ENCODE measurements around the gene PITPNM3.

The PITPNM3 gene

DNA sequence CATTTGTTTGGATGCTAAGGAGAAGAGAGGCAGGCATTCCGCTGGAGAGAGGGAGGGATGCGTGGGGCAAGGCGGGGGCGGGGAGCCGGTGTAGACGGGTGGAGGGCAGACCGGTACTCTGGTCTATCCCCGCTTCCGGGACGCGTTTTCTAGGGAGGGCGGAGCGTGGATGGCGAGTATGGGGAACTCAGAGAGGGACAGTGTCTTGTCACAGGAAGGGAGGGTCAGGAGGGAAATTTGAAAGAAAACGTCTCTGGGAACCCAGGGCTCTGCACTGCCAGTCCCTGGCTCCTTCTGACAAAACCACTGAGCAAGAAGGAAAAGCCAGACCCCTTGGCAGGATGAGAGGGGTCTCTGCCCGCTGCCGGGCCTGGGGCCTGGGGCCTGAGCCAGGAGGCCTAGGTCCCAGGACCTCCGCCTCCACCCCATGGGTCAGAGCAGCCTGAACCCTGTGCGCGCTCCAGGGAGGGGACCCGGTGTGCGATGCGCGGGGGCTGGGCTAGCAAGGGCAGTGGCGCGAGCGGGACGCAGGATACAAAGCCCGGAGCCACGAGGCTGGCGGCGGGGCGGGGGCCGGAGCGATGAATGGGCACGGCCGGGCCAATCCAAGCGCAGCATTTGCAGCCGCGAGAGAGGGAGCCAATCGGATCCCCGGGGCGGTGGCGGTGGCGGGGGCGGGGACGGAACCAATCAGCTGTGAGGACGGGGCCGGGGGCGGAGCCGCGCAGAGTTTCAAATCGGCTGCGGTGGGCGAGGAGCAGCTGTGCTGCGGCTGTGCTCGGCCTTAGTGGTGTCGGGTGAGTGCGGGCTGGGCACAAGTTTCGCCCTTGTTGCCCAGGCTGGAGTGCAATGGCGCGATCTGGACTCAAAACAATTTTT is 112.4 kb downstream of the PITPNM3 start, which contains the start of gene PIMREG:
TSS of gene PIMREG (plus strand) at position 764 of the 879 bp plus-strand sequence. CDS start 656 bp downstream, outside the sequence.
- peak; percentile 97 for DNase-seq (ENCODE audit: low spot score)
- in situ Hi-C loops (cut with MboI; ENCODE audit: low sequenced_read_pairs, unreplicated experiment) = no loop called here
- TF ChIP-seq, protein P1, sequence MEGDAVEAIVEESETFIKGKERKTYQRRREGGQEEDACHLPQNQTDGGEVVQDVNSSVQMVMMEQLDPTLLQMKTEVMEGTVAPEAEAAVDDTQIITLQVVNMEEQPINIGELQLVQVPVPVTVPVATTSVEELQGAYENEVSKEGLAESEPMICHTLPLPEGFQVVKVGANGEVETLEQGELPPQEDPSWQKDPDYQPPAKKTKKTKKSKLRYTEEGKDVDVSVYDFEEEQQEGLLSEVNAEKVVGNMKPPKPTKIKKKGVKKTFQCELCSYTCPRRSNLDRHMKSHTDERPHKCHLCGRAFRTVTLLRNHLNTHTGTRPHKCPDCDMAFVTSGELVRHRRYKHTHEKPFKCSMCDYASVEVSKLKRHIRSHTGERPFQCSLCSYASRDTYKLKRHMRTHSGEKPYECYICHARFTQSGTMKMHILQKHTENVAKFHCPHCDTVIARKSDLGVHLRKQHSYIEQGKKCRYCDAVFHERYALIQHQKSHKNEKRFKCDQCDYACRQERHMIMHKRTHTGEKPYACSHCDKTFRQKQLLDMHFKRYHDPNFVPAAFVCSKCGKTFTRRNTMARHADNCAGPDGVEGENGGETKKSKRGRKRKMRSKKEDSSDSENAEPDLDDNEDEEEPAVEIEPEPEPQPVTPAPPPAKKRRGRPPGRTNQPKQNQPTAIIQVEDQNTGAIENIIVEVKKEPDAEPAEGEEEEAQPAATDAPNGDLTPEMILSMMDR (IDR thresholded peaks at IDR 0.05; ENCODE audit: borderline replicate concordance, control extremely low read depth, extremely low read depth, insufficient read depth, missing control alignments) = no peak

DNA sequence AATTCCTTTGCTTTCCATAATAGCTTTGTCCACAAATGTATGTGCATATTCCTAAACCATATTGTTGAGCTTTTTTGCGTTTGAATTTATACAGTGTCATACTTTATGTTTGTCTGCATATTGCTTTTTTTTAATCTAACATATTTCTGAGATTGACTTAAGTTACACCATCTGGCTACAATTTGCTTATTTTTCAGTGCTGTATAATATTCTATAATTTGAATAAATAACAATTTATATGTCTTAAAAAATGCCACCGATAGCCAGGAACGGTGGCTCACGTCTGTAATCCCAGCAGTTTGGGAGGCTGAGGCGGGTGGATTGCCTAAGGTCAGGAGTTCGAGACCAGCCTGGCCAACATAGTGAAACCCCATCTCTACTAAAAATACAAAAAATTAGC is 113.6 kb downstream of the PITPNM3 start:
- in situ Hi-C loops (cut with MboI; ENCODE audit: low sequenced_read_pairs, unreplicated experiment) = no loop called here
- TF ChIP-seq, protein P1 (IDR thresholded peaks at IDR 0.05; ENCODE audit: borderline replicate concordance, control extremely low read depth, extremely low read depth, insufficient read depth, missing control alignments) = no peak

DNA sequence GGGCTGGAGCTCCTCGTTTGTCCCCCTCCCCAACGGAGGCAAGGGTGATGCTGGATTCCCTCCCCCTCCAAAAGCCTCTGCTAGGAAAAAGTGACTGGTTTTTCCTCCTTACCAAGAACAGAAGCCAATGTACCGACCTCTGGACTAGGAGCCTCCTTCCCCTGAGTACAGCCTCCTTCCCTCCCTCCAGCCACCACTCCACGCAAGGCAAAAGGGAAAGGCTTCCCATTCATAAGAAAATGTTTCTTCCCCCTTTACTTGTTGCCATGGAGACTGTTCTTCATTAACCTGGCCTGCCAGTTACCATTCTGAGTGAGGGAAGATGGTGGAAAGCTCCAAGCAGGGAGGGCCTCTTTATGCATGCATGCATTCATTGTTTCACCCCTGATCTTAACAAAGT is 116.4 kb downstream of the PITPNM3 start:
- DNase-seq (ENCODE audit: low spot score) = no peak
- in situ Hi-C loops (cut with MboI; ENCODE audit: low sequenced_read_pairs, unreplicated experiment) = no loop called here
- TF ChIP-seq, protein P1 (IDR thresholded peaks at IDR 0.05; ENCODE audit: borderline replicate concordance, control extremely low read depth, extremely low read depth, insufficient read depth, missing control alignments) = no peak

More for the DNA sequence above, 113.6 kb downstream of the PITPNM3 start:
- no peak for DNase-seq (ENCODE audit: low spot score)

DNA sequence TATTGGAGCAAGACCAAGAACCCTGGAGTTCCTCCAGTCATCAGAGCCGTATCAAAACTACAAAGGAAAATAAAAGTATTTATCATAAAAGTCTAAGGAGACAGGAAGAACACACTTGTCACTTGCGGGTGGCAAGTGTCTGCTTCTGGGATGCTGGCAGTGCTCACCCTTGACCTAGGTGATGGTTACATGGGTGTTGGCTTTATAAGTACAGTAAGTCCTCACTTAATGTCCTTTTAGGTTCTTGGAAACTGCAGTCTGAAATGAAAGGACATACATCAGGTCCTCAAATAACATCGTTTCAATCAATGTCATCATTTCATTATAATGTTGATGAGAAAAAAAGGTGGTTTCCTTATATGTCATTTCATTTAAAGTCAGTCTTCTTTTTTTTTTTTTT is 118.4 kb downstream of the PITPNM3 start:
- TF ChIP-seq, protein P1 (IDR thresholded peaks at IDR 0.05; ENCODE audit: borderline replicate concordance, control extremely low read depth, extremely low read depth, insufficient read depth, missing control alignments) = no peak
- DNase-seq (ENCODE audit: low spot score) = no peak
- in situ Hi-C loops (cut with MboI; ENCODE audit: low sequenced_read_pairs, unreplicated experiment) = no loop called here

DNA sequence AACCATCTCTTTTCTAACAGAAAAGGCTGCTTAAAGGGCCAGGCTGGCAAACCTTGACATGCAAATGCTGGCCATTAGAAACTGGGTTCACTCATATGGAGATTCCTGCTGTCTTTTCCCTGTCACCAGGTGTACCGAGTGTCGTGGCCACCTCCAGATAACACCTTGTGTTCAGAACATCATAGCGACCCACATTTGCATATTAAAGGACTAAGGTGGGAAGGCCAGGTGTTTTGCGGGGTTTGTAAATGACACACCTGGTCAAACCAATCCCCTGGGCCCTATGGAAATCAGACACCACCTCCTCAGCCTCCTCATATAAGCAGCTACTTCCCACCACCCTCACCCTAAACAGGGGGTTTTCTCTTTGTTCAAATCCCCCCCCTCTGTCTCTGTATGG is 118.9 kb downstream of the PITPNM3 start:
- TF ChIP-seq, protein P1 (IDR thresholded peaks at IDR 0.05; ENCODE audit: borderline replicate concordance, control extremely low read depth, extremely low read depth, insufficient read depth, missing control alignments) = no peak
- in situ Hi-C loops (cut with MboI; ENCODE audit: low sequenced_read_pairs, unreplicated experiment) = no loop called here
- DNase-seq (ENCODE audit: low spot score) = no peak

DNA sequence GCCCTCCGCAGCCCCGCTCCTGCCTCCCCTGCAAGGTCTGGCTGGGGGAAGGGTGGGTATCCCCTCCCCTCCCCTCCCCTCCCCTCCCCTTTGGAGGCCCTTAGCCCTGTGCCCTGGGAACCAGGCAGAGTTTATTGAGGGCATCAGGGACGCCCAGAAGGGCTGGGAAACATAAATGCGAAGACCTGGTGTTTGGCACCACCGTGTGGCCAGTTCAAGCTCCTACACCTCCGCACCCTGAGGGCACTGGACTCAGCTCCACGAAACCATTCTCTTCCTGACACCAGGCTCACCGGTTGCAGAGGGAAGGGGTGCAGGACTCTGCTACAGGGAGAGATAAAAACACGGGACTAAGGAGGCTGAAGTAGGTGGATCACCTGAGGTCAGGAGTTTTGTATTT is 120.4 kb downstream of the PITPNM3 start:
- DNase-seq (ENCODE audit: low spot score) = peak; percentile 87
- TF ChIP-seq, protein P1 (IDR thresholded peaks at IDR 0.05; ENCODE audit: borderline replicate concordance, control extremely low read depth, extremely low read depth, insufficient read depth, missing control alignments) = peak; percentile 82
- in situ Hi-C loops (cut with MboI; ENCODE audit: low sequenced_read_pairs, unreplicated experiment) = no loop called here
